Measurements from ENCODE around the gene DDHD1.

DDHD1 gene

DNA sequence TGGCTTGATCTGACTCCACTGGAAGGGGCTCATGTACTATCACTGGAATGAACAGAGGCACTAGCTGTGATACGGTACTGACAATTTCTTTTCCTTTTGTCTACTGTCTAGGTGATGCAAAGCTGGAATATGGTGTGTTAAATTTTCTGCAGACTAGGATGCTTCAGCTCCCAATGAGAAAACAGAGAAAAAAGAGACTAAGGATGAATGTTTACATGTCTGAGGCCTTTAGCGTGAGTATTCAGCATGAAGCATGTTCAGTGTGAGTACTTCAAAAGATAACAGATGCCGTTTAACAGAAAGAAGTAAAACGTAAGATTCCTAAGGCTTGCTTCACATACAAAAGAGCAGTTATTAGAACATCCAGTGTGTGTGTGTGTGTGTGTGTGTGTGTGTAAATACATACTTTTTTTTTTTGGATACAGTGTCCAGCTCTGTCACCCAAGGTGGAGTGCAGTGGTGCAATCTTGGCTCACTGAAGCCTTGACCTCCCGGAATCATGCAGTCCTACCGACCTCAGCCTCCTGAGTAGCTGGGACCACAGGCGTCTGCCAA lies 110.0 kb downstream of the DDHD1 start (continued):
- TF ChIP-seq YY2 (tag by site-specific recombination; IDR thresholded peaks at IDR 0.05) (no peak), TRIM28 (IDR thresholded peaks at IDR 0.05; ENCODE audit: borderline replicate concordance, low read length) (no peak)

DNA sequence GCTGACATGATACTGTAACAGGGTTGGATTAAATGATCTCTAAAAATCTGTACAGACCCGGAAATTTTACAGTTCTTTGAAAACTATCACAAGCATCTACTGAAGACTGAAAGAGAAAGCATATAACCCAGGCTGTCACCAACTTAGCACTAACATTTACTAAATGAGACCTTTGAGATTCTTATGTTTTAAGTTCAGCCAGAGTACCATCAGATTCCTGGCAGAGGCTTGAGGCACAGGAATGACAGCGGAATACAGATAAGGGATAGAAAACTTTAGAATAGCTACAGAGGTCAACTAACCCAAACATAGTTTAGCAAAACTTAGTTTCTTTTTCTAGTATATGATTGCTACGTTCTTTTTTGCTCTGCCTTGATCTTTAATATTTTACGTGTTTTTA lies 110.6 kb downstream of the DDHD1 start:
- ChIA-PET POLR2A (no interaction called here), CTCF (interaction anchor here (0.6 to 1.4 kb wide), 3 partner anchors 12 to 217 kb away, joined by 3 to 5 read pairs (median 3); no protein-coding TSS in a partner anchor)
- H3K27ac ChIP-seq (ENCODE audit: extremely low read depth, low read depth, low read length): no peak overlapping the region
- TF ChIP-seq ZEB2 (tag by site-specific recombination; IDR thresholded peaks at IDR 0.05) (no peak), ZNF121 (tag by site-specific recombination; IDR thresholded peaks at IDR 0.05) (no peak), ZNF501 (tag by site-specific recombination; IDR thresholded peaks at IDR 0.05) (no peak), ZNF585B (tag by site-specific recombination; IDR thresholded peaks at IDR 0.05) (no peak), OVOL3 (tag by site-specific recombination; IDR thresholded peaks at IDR 0.05) (no peak), ZNF37A (tag by site-specific recombination; IDR thresholded peaks at IDR 0.05) (no peak)
- no peaks in the 10 kb centered on the region for H3K9me3 ChIP-seq (ENCODE audit: control insufficient read depth, insufficient read depth, low read depth, low read length)
- H3K36me3 ChIP-seq (ENCODE audit: control insufficient read depth in 2 of 2, insufficient read depth in 1 of 2, low read length in 2 of 2): peaks cover 21 to 51% of the 10 kb centered on the region in 2 experiments
- H3K4me3 ChIP-seq (ENCODE audit: low read depth, low read length): no peak overlapping the region
- no peaks in the 10 kb centered on the region for H3K4me1 ChIP-seq (ENCODE audit: control insufficient read depth, insufficient read depth, low read length)

DNA sequence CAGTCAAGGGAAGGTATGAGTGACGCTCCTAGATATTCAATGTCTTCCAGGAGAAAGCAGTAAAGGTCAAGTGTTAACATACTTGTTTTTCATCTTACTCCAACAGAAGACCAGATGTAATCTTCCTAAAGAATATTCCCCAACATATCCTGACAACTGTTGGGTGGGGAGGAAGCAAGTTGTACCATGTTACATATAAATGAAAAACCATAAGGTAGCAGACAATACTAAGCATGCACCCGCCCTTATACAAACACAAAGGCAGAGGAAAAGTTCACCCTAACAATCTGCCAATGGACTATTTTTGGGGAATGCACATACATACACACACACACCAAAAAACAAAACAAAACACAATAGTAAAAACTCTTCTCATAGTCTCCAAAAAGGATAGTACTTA lies 112.1 kb downstream of the DDHD1 start:
- Histone ChIP-seq H3K27ac (ENCODE audit: extremely low read depth, low read depth, low read length) (no peak overlapping the region), H3K4me3 (ENCODE audit: low read depth, low read length) (no peak overlapping the region), H3K36me3 (ENCODE audit: control insufficient read depth in 2 of 2, insufficient read depth in 1 of 2, low read length in 2 of 2) (peaks cover 26 to 59% of the 10 kb centered on the region in 2 experiments), H3K9me3 (ENCODE audit: control insufficient read depth, insufficient read depth, low read depth, low read length) (no peaks in the 10 kb centered on the region), H3K4me1 (ENCODE audit: control insufficient read depth, insufficient read depth, low read length) (no peaks in the 10 kb centered on the region)
- TF ChIP-seq, protein P1, sequence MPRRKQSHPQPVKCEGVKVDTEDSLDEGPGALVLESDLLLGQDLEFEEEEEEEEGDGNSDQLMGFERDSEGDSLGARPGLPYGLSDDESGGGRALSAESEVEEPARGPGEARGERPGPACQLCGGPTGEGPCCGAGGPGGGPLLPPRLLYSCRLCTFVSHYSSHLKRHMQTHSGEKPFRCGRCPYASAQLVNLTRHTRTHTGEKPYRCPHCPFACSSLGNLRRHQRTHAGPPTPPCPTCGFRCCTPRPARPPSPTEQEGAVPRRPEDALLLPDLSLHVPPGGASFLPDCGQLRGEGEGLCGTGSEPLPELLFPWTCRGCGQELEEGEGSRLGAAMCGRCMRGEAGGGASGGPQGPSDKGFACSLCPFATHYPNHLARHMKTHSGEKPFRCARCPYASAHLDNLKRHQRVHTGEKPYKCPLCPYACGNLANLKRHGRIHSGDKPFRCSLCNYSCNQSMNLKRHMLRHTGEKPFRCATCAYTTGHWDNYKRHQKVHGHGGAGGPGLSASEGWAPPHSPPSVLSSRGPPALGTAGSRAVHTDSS (tag by site-specific recombination; IDR thresholded peaks at IDR 0.05): no peak
- TF ChIP-seq GLI2 (tag by site-specific recombination; IDR thresholded peaks at IDR 0.05; ENCODE audit: borderline replicate concordance, low read depth) (no peak), ZNF248 (tag by site-specific recombination; IDR thresholded peaks at IDR 0.05) (no peak), ZNF354C (tag by site-specific recombination; IDR thresholded peaks at IDR 0.05; ENCODE audit: borderline replicate concordance, low read depth) (no peak), ZNF530 (tag by site-specific recombination; IDR thresholded peaks at IDR 0.05; ENCODE audit: low read depth) (no peak), ZNF174 (tag by site-specific recombination; IDR thresholded peaks at IDR 0.05) (no peak), ZNF843 (tag by site-specific recombination; IDR thresholded peaks at IDR 0.05) (no peak)
- TF ChIP-seq, protein P2, sequence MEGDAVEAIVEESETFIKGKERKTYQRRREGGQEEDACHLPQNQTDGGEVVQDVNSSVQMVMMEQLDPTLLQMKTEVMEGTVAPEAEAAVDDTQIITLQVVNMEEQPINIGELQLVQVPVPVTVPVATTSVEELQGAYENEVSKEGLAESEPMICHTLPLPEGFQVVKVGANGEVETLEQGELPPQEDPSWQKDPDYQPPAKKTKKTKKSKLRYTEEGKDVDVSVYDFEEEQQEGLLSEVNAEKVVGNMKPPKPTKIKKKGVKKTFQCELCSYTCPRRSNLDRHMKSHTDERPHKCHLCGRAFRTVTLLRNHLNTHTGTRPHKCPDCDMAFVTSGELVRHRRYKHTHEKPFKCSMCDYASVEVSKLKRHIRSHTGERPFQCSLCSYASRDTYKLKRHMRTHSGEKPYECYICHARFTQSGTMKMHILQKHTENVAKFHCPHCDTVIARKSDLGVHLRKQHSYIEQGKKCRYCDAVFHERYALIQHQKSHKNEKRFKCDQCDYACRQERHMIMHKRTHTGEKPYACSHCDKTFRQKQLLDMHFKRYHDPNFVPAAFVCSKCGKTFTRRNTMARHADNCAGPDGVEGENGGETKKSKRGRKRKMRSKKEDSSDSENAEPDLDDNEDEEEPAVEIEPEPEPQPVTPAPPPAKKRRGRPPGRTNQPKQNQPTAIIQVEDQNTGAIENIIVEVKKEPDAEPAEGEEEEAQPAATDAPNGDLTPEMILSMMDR (tag by site-specific recombination; IDR thresholded peaks at IDR 0.05): no peak
- TF ChIP-seq, protein P3, sequence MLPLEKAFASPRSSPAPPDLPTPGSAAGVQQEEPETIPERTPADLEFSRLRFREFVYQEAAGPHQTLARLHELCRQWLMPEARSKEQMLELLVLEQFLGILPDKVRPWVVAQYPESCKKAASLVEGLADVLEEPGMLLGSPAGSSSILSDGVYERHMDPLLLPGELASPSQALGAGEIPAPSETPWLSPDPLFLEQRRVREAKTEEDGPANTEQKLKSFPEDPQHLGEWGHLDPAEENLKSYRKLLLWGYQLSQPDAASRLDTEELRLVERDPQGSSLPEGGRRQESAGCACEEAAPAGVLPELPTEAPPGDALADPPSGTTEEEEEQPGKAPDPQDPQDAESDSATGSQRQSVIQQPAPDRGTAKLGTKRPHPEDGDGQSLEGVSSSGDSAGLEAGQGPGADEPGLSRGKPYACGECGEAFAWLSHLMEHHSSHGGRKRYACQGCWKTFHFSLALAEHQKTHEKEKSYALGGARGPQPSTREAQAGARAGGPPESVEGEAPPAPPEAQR (tag by site-specific recombination; IDR thresholded peaks at IDR 0.05): no peak
- ChIA-PET POLR2A (no interaction called here), CTCF (interaction anchor here (1.0 kb wide), 1 partner anchor 15 kb away, joined by 4 read pairs; no protein-coding TSS in a partner anchor)
